Naive thymus-derived CD8-positive, alpha-beta T cell (primary cell): ENCODE measurements around the gene RHO. TPM values are rescaled to one million over a fixed set of nuclear protein-coding genes. Genes with fewer than 3 reads are reported as not detected.
A peak's percentile ranks its signal among the peaks of the same experiment; 100 is the strongest.
"Not testable (repeated sequence)": the region's sequence is repeated elsewhere in the genome, so short reads cannot be mapped to it uniquely, and the experiment has no call there.

ENCODE experiments used
- ATAC-seq, 2 donors: fragments of 150-1000 bp; cut with Tn5 transposase in 1 of 2; sonication (Bioruptor Pico), chemical (Tn5 transposase) in 1 of 2; 1 replicate in 1 of 2; 2 replicates in 1 of 2; pipeline ENCODE4 v1.10.0; 2021; ENCODE audit warnings: mild to moderate bottlenecking in 2 of 2, moderate library complexity in 2 of 2
- POLR2A ChIA-PET: fragments of 350-600 bp; sonication (Branson Sonifier 250); formaldehyde crosslinking; loops from one replicate; lab custom pipeline; 2021; ENCODE audit warnings: antibody characterized with exemption; lab: Charles Lee
- DNase-seq, 10 donors: peaks; one replicate each; pipeline versions ENCODE4 v3.0.0 to v3.0.0-alpha.2; 2020 to 2022
- H3K27ac Mint-ChIP-seq, 10 donors: one replicate each; pipeline ENCODE4 v1.8.0; 2020 to 2022; ENCODE audit warnings: mild to moderate bottlenecking in 10 of 10, mixed read lengths in 10 of 10, moderate library complexity in 4 of 10, inconsistent platforms in 1 of 10
- H3K27me3 Mint-ChIP-seq, 5 donors: one replicate each; pipeline ENCODE4 v1.8.0; 2021 to 2022; ENCODE audit warnings: mixed read lengths in 5 of 5
- H3K36me3 Mint-ChIP-seq, 3 donors: one replicate each; pipeline ENCODE4 v1.8.0; 2020 to 2022; ENCODE audit warnings: mixed read lengths in 3 of 3, mild to moderate bottlenecking in 2 of 3, inconsistent platforms in 1 of 3
- H3K4me1 Mint-ChIP-seq, 4 donors: one replicate each; pipeline ENCODE4 v1.8.0; 2021 to 2022; ENCODE audit warnings: mixed read lengths in 4 of 4
- H3K4me3 Mint-ChIP-seq, 10 donors: one replicate each; pipeline ENCODE4 v1.8.0; 2020 to 2022; ENCODE audit warnings: mild to moderate bottlenecking in 10 of 10, mixed read lengths in 10 of 10, moderate library complexity in 6 of 10, inconsistent platforms in 1 of 10
- H3K9me3 Mint-ChIP-seq, 9 donors: one replicate each; pipeline ENCODE4 v1.8.0; 2020 to 2022; ENCODE audit warnings: mixed read lengths in 9 of 9, mild to moderate bottlenecking in 3 of 9, inconsistent platforms in 1 of 9, moderate library complexity in 1 of 9
- polyA plus RNA-seq, 3 donors: library from polyadenylated mRNA; unstranded; fragments of 300-500 nt; fragmentation: Illumina TruSeq; gene quantifications; one replicate each; pipeline ENCODE4 v1.2.3, GENCODE V29; 2021
- total RNA-seq, 8 experiments: library from RNA in 2 of 8; stranded (reverse) in 2 of 8; gene quantifications; one replicate each; pipeline ENCODE4 v1.2.3 and lab custom pipeline; 2021 to 2026

The RHO gene
- total and polyA plus RNA-seq, 5 experiments from 2014 or later, result 0.13 TPM; not detected in 4

DNA sequence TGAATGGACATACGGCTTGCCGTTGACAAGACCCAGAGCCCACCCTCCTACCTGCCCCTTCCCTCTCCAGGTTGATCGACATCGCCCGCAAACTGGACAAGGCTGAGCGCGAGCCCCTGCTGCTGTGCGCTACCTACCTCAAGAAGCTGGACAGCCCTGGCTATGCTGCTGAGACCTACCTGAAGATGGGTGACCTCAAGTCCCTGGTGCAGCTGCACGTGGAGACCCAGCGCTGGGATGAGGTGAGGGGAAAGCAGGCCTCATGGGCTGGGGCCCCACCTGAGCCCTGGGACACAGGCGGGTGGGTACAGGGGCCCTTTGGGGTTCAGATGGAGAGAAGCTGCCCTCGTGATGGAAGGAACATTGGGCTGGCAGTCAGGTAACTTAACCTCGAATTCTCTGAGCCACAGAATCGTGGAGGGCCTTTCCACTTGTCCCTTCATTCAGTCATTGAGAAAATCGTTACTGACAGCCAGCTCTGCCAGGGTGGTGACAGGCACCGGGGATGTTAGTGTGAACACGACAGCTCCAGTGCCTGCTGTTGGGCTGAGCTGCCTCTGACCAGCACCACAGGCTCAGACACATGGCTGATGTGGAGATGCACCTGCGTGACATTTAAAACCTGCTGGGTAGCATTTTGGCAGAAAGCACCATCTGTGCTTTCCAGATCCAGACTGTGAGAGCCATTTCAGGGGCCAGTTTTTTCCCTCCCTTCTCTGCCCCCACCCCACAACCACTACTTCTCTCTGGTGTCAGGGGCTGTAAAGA is 25.6 kb upstream of the RHO start:
- POLR2A ChIA-PET, result no interaction called here
- H3K27ac Mint-ChIP-seq, result no peak overlapping the region

GRCh38 chr3:129503471-129504291 is 24.8 kb upstream of the RHO start:
- Mint-ChIP-seq H3K4me3 (no peak overlapping the region), H3K27ac (no peak overlapping the region), H3K36me3 (peaks cover 0 to 19% (median 5%) of the 10 kb centered on the region in 3 donors), H3K4me1 (peaks cover 0 to 5% (median 1%) of the 10 kb centered on the region in 4 donors), H3K27me3 (no peaks in the 10 kb centered on the region), H3K9me3 (no peaks in the 10 kb centered on the region)
- no peak for ATAC-seq
- POLR2A ChIA-PET, result no interaction called here
- DNase-seq, result no peak

More for the DNA sequence above, 25.6 kb upstream of the RHO start:
- H3K27me3 Mint-ChIP-seq, result no peaks in the 10 kb centered on the region
- DNase-seq (no peak), ATAC-seq (no peak)
- no peak overlapping the region for H3K4me3 Mint-ChIP-seq
- peaks cover 0 to 19% (median 5%) of the 10 kb centered on the region in 3 donors for H3K36me3 Mint-ChIP-seq
- H3K4me1 Mint-ChIP-seq, result peaks cover 0 to 5% (median 1%) of the 10 kb centered on the region in 4 donors
- no peaks in the 10 kb centered on the region for H3K9me3 Mint-ChIP-seq

GRCh38 chr3:129504471-129505100 is 23.9 kb upstream of the RHO start:
- H3K9me3 Mint-ChIP-seq, result no peaks in the 10 kb centered on the region
- H3K27ac Mint-ChIP-seq, result no peak overlapping the region
- ATAC-seq, result no peak

DNA sequence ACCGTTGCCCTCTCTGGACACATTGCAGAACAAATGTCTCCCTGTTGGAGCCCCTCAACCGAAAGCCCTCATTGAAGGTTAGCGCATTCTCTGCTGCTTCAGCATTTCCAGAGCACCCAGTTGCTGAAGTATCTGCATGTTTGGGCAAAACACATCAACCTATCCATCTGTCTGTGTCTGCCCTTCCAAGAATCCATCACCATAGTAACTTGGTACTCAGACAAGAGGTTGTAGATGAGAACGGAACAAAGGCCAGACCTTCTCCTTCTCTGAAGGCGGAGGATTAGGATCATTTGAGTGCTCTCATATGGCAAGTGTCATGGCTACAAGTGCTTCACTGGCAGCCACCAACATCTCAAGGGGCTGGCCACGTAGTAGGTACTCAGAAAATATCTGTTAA is 23.1 kb upstream of the RHO start:
- no peak overlapping the region for H3K4me3 Mint-ChIP-seq
- no peak overlapping the region for H3K27ac Mint-ChIP-seq
- H3K4me1 Mint-ChIP-seq, result peaks cover 0 to 5% (median 1%) of the 10 kb centered on the region in 4 donors
- DNase-seq (no peak), ATAC-seq (no peak)
- H3K27me3 Mint-ChIP-seq, result no peaks in the 10 kb centered on the region
- POLR2A ChIA-PET, result no interaction called here
- peaks cover 0 to 22% (median 9%) of the 10 kb centered on the region in 3 donors for H3K36me3 Mint-ChIP-seq
- H3K9me3 Mint-ChIP-seq, result no peaks in the 10 kb centered on the region

More at GRCh38 chr3:129504471-129505100, 23.9 kb upstream of the RHO start:
- H3K4me1 Mint-ChIP-seq, result peaks cover 0 to 5% (median 1%) of the 10 kb centered on the region in 4 donors
- POLR2A ChIA-PET, result no interaction called here
- H3K36me3 Mint-ChIP-seq, result peaks cover 0 to 19% (median 9%) of the 10 kb centered on the region in 3 donors
- DNase-seq, result no peak
- H3K27me3 Mint-ChIP-seq, result no peaks in the 10 kb centered on the region
- no peak overlapping the region for H3K4me3 Mint-ChIP-seq

GRCh38 chr3:129506231-129506742 is 22.2 kb upstream of the RHO start:
- Mint-ChIP-seq H3K27me3 (no peaks in the 10 kb centered on the region), H3K36me3 (peaks cover 0 to 16% (median 14%) of the 10 kb centered on the region in 3 donors), H3K4me1 (peaks cover 0 to 10% (median 2%) of the 10 kb centered on the region in 4 donors), H3K9me3 (no peaks in the 10 kb centered on the region), H3K4me3 (no peak overlapping the region), H3K27ac (no peak overlapping the region)
- POLR2A ChIA-PET, result interaction anchor here (1.1 to 1.2 kb wide), 2 partner anchors 8 to 31 kb away, joined by 3 read pairs; no protein-coding TSS in a partner anchor
- DNase-seq (no peak), ATAC-seq (no peak)

- peaks cover 0 to 17% (median 13%) of the 10 kb centered on the region in 3 donors for H3K36me3 Mint-ChIP-seq
- ATAC-seq (no peak), DNase-seq (no peak)
- no peak overlapping the region for H3K27ac Mint-ChIP-seq
- no peaks in the 10 kb centered on the region for H3K9me3 Mint-ChIP-seq
- H3K27me3 Mint-ChIP-seq, result no peaks in the 10 kb centered on the region
- POLR2A ChIA-PET, result no interaction called here
- H3K4me1 Mint-ChIP-seq, result peaks cover 0 to 10% (median 2%) of the 10 kb centered on the region in 4 donors
- H3K4me3 Mint-ChIP-seq, result no peak overlapping the region
Observed at GRCh38 chr3:129507181-129507831, 21.1 kb upstream of the RHO start.

- ATAC-seq (no peak), DNase-seq (no peak)
- no peaks in the 10 kb centered on the region for H3K27me3 Mint-ChIP-seq
- no peaks in the 10 kb centered on the region for H3K9me3 Mint-ChIP-seq
- POLR2A ChIA-PET, result no interaction called here
- H3K4me1 Mint-ChIP-seq, result peaks cover 0 to 5% (median 2%) of the 10 kb centered on the region in 4 donors
- peaks cover 0 to 8% (median 6%) of the 10 kb centered on the region in 3 donors for H3K36me3 Mint-ChIP-seq
- H3K4me3 Mint-ChIP-seq, result no peak overlapping the region
- peak overlapping the region in 3 of 10 donors; percentile 32 to 74 (median 47) for H3K27ac Mint-ChIP-seq
Observed at GRCh38 chr3:129512595-129512994, 15.8 kb upstream of the RHO start.

GRCh38 chr3:129513705-129514104 is 14.7 kb upstream of the RHO start:
- H3K36me3 Mint-ChIP-seq, result peaks cover 0 to 8% (median 6%) of the 10 kb centered on the region in 3 donors
- H3K9me3 Mint-ChIP-seq, result no peaks in the 10 kb centered on the region
- no peaks in the 10 kb centered on the region for H3K27me3 Mint-ChIP-seq
- POLR2A ChIA-PET, result no interaction called here
- peaks cover 0 to 5% (median 2%) of the 10 kb centered on the region in 4 donors for H3K4me1 Mint-ChIP-seq
- no peak overlapping the region for H3K4me3 Mint-ChIP-seq
- peak overlapping the region in 1 of 10 donors; percentile 6 for H3K27ac Mint-ChIP-seq
- ATAC-seq (no peak), DNase-seq (no peak)

- Mint-ChIP-seq H3K27ac (peak overlapping the region in 2 of 10 donors; percentile 6 to 82), H3K4me3 (no peak overlapping the region), H3K4me1 (peaks cover 0 to 5% (median 2%) of the 10 kb centered on the region in 4 donors), H3K27me3 (no peaks in the 10 kb centered on the region), H3K9me3 (no peaks in the 10 kb centered on the region), H3K36me3 (peaks cover 0 to 11% (median 6%) of the 10 kb centered on the region in 3 donors)
- POLR2A ChIA-PET, result interaction anchor here (0.6 to 1.2 kb wide), 2 partner anchors 8 to 209 kb away, joined by 3 to 6 read pairs; no protein-coding TSS in a partner anchor
- no peak for DNase-seq
- ATAC-seq, result no peak
Observed at GRCh38 chr3:129514110-129514509, 14.3 kb upstream of the RHO start.

GRCh38 chr3:129514563-129514962 is 13.9 kb upstream of the RHO start:
- H3K27ac Mint-ChIP-seq, result peak overlapping the region in 2 of 10 donors; percentile 41 to 82
- ATAC-seq, result no peak
- H3K4me3 Mint-ChIP-seq, result no peak overlapping the region
- POLR2A ChIA-PET, result interaction anchor here (0.6 to 1.2 kb wide), 2 partner anchors 8 to 209 kb away, joined by 3 to 6 read pairs; no protein-coding TSS in a partner anchor
- no peaks in the 10 kb centered on the region for H3K27me3 Mint-ChIP-seq
- peaks cover 0 to 6% (median 6%) of the 10 kb centered on the region in 3 donors for H3K36me3 Mint-ChIP-seq
- no peaks in the 10 kb centered on the region for H3K9me3 Mint-ChIP-seq
- peaks cover 0 to 5% (median 2%) of the 10 kb centered on the region in 4 donors for H3K4me1 Mint-ChIP-seq
- DNase-seq, result no peak

DNA sequence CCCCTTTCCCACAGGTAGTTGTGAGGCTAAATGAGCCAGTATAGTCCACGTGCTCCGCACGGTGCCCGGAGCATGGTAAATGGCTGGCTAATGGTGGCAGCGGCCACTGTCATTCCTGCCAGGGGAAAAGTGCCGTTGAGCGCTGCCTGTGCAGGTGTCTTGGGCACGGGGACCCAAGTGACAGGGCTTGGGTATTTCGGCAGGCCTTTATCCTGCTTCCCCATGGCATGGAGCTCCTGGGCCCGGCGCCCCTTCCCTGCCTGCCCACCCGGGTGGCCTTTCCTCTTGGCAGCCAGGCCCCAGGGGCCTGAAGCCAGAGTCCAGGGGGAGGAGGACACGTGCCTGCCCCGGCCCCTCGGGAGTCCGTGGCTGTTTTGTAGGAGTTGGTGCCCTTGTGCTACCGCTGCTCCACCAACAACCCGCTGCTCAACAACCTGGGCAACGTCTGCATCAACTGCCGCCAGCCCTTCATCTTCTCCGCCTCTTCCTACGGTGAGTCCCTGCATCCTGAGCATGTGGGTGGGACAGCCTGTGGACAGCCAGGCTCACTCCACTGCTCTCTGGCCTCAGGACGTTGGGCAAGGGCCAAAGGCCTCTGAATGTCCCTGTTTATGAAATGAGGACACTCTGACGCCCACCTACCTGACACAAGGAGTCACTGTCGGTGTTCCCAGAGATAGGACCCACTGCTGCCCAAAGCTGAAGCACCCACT is 13.2 kb upstream of the RHO start:
- not testable (repeated sequence) for ATAC-seq, H3K36me3 Mint-ChIP-seq, H3K4me3 Mint-ChIP-seq, DNase-seq, H3K27me3 Mint-ChIP-seq, H3K4me1 Mint-ChIP-seq, H3K9me3 Mint-ChIP-seq
- POLR2A ChIA-PET, result interaction anchor here (0.6 to 1.2 kb wide), 2 partner anchors 9 to 208 kb away, joined by 3 to 6 read pairs; no protein-coding TSS in a partner anchor
- peak overlapping the region in 3 of 10 donors; percentile 14 to 41 (median 15) for H3K27ac Mint-ChIP-seq
